HG03095 (cell line): ENCODE results near the gene CNPPD1.
A peak's percentile ranks its signal among the peaks of the same experiment; 100 is the strongest.

Source experiments
- ATAC-seq: cut with Tn5 transposase; IDR thresholded peaks from one replicate; pipeline ENCODE4 v1.9.1; 2021; ENCODE audit warnings: moderate library complexity; ENCODE audit not compliant: unreplicated experiment

The CNPPD1 gene

DNA sequence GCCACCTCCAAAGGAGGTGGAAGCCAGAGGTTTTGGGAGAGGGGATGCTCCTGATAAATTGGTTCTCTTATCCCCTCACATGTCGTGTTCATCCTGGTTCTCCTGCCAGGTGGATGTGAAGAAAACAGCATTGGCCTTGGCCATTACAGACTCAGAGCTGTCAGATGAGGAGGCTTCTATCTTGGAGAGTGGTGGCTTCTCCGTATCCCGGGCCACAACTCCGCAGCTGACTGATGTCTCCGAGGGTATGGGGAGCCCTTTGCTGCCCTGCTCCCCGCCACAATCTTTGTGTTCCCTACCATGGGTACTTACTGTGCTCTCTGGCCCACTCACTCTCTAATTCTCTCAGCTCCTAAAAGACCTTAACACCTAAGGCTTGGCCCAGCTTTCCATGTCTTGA lies 4.8 kb upstream of the CNPPD1 start:
- no peak for ATAC-seq

GRCh38 chr2:219180961-219181360 lies 4.2 kb upstream of the CNPPD1 start:
- ATAC-seq = no peak

DNA sequence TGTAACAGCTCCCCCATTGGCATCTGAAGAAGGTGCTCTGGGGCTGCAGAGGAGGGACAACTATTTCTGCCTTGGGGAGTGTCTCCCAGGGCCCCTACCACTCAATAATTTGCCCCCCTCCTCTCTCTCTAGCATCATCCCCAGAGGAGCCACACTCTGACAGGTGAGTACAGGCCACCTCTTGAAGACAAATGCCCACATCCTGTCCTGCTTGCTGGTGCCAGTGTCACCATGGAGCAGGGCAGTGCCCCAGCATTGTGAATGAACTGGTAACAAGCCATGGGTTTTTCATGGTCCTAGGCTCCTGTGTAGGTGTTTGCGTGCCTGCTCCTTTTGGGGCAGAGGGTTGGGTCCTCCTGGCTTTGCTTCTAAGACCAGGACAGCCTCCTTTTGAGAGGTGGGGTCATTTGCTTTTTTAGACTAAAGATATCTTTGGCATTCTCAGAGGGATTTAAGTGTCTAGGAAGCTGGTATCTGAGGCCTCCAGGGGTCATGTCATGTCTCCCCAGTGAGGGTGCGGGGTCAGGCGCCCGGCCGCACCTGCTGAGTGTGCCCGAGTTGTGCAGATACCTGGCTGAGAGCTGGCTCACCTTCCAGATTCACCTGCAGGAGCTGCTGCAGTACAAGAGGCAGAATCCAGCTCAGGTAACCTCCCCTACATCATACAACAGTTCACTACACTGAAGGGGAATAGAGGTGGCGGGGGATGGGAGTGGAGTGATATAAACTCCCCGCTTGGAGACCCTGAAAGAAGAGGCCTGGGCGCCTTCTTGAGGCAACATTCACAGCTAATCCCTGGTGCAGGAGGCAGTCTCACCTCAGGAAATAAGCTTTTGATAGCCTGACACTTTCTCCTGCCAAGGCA lies 3.1 kb upstream of the CNPPD1 start:
- ATAC-seq = no peak

DNA sequence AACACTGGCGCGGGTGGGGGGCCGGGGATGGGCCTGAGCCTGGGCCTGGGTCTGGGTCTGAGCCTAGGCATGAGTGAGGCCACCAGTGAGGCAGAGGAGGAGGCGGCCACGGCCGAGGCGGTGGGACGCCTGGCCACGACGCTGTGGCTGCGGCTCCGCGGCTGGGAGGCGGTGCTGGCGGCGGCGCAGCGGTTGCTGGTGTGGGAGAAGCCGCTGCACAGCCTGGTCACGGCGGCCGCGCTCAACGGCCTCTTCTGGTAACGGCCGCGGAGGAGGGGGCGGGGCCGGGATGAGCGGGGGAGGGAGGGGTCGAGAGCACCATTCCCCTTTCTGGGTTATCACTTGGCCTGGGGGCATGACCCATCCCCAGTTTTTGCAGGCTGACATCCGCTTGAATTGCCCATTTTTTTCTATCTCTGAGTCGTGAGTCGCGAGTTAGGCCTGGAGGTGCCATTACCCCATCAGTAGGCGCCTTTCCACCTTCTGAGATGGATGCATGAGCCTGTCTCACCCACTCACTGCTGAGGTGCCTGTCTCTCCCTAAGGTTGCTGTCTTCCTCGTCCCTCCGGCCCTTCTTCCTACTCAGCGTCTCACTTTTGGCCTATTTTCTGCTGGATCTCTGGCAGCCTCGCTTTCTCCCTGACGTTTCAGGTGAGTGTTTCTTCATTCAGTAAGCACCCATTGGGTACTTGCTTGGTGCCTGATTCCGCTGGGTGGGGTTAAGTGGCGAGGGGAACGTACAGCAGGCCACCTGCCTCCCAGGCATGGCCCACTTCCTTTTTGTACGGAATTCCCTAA lies 1.9 kb upstream of the CNPPD1 start:
- peak; percentile 17 for ATAC-seq

DNA sequence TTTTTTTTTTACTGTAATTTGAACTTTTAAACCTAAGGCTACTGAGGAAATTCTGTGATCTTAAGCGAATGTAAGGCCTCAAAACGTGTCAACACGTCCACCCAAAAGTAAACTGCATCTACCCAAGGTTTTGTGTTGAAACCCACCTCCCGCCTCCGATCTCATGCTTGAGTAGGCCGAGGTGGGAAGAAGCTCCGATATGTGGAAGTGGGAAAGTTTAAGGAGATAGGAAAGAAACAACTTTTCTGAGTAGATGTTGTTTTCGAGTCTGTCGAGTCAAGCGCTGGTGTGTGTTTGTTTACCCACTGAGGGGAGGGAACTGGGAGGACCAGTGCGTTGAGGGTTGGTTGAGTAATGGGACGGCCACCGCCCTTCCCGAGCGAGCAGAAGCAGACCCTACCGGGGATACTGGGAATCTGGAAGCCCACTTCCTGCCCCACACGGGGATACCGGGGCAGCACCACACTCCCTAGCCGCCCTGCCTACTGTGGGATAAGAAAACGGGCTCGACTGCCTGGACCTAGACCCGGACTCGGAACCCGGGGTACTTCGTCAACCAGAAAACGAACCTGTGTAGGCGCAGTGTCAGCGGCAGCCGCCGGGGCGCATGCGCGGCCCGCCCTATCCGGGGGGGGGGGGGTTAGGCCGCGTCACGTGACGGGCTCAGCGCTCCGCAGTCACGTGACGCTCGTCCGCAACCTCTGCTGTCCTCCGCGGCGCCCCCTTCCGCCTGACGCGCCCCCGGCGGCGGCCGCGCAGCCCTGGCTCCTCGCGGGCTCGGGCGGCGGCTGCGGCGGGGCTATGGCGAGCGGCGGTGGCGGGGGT lies 1.0 kb upstream of the CNPPD1 start, which contains the start of gene RETREG2:
TSS of gene RETREG2 (plus strand) at position 724 of the 825 bp plus-strand sequence. CDS start at position 802, 78 bp downstream.
- ATAC-seq = peak; percentile 37

- peak; percentile 19 for ATAC-seq
Measured at GRCh38 chr2:219175928-219176817, 552 bp downstream of the CNPPD1 start.

DNA sequence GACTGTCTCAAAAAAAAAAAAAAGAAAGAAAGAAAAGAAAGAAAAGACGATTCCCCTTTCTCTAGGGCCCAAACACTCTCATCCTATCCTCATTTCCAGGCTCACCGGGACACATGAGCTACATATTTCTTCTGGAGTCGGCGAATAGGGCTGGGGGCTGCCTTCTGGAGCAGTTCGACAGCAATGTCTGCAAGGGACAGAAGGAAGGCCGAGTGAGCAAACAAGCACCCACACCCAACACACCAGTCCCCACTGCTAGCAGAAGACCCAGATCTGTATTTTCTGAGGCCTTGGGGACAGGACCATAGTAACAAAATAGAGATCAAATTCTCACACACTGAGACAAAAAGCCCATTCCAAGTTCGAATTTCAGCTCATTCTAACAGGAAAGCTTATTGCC lies 1.2 kb downstream of the CNPPD1 start:
- no peak for ATAC-seq

GRCh38 chr2:219174801-219175200 lies 1.9 kb downstream of the CNPPD1 start:
- no peak for ATAC-seq

DNA sequence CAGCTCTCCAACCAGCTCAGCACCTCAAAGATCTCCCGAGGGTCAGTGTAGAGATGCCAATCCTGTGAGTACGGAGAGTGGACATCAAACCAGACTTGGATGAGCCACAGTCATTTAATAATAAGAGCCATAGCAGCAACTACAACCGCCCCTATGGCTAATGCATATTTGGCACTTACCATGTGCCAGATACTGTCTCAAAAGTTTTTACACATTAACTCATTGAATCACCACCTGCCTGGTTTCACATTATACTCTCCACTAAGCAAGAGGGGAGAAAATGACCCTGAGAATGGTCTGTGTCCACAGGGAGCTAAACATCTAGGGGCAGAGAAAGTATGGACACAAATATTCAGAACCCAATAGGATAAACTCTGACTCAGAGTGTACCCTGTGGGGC lies 2.6 kb downstream of the CNPPD1 start:
- no peak for ATAC-seq

DNA sequence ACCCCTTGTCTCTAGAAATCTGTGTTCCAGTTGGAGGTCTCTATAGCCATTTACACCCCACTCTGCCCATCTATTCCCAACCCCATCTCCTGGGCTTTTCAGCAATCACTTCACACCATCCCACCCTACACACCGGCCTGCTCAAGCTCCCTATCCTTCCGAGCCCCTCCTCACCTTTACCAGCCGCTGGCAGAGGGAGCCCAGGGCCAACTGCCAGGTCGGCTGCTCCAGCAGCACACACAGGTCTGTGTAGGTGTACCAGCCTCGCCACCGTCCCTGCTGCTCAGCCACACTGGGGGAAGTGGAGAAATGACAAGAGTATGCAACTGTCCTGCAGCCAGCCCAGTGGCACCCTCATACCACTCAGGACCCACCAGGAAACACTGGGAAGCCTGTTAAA lies 3.5 kb downstream of the CNPPD1 start:
- no peak for ATAC-seq

DNA sequence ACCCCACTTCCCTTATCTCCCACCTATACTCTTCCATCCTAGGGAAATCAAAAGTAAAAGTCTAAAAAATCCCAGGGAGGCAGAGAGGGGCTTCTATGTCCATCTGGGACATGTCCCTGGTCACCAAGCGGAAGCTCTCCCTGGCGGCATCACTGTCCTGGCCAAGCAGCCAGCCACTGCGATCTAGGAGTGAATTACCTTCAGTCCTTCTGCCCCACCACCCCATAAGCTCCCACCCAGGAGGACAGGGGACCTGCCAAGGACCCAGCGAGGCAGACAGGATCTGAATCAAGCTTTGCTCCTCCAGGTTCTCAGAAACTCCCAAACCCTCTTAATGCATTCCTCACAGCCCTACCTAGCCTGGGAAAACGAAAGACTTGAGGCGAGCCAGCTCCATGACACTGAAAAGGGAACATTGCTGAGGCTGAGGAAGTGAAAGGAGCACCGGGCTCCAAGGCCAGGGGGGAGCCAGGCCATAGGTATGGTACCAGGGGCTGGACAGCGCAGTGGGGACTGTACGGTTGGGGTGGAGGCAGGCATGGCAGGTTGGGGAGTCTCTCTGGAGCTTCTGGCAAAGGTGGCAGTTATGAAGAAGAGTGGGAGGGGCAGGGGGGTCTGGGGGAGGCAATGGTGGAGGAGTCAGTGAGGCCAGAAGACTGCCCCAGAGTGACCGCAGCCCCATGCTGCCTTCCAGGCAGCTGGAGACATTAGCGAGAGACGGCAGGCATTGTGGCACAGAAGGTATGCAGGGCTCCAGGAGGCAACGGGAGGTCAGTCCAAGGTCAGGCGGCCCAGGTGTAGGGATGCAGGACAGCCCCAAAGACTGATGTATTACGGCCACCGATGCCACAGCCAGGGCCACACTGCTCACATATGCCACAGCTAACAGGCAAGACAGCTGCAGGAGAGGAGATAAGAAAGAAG lies 4.2 kb downstream of the CNPPD1 start:
- no peak for ATAC-seq

DNA sequence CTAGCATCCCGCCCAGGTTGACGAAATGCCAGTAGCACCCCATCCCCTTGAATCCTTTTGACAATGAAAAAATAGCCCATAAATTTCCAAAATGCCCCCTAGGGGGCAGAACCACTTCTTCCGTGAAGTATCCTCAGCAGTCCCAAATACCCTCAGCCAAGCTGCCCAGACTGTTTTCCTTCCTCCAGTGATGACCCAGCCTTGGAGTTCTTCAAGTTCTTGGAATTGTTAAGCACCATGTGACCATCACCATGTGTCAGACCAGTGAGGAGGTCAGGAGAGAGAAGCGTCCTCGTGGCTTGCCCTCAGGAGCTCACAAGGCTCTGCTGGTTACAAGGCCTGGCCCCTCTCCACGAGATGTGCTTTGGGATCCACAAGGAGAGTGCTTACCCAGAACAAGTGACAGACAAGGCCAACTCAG lies 5.5 kb downstream of the CNPPD1 start:
- no peak for ATAC-seq

- no peak for ATAC-seq
Measured at GRCh38 chr2:219169930-219170654, 6.6 kb downstream of the CNPPD1 start, which contains the start of gene SLC23A3. TSS of gene SLC23A3 (minus strand) at chr2:219170029. CDS start at chr2:219169984, 45 bp downstream.

DNA sequence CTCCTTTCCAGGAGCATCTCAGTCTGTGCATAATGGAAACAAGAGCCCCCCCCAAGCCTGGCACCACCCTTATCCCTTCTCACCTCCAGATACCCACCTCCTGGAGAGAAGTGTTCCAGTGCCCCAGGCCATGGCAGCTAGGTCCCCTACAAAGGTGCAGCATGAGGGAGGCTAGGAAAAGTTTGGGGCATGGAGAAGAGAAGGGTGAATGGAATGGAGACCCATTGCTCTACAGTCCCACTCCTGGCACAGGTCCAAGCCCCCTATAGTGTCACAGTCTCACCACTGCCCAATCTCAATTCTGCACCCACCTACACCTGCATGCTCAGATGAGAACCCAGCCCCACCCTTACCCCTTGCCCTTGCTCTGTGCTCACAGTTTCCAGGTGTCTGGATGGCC lies 7.8 kb downstream of the CNPPD1 start:
- no peak for ATAC-seq

GRCh38 chr2:219168526-219168925 lies 8.2 kb downstream of the CNPPD1 start:
- no peak for ATAC-seq

GRCh38 chr2:219167997-219168396 lies 8.7 kb downstream of the CNPPD1 start:
- no peak for ATAC-seq

DNA sequence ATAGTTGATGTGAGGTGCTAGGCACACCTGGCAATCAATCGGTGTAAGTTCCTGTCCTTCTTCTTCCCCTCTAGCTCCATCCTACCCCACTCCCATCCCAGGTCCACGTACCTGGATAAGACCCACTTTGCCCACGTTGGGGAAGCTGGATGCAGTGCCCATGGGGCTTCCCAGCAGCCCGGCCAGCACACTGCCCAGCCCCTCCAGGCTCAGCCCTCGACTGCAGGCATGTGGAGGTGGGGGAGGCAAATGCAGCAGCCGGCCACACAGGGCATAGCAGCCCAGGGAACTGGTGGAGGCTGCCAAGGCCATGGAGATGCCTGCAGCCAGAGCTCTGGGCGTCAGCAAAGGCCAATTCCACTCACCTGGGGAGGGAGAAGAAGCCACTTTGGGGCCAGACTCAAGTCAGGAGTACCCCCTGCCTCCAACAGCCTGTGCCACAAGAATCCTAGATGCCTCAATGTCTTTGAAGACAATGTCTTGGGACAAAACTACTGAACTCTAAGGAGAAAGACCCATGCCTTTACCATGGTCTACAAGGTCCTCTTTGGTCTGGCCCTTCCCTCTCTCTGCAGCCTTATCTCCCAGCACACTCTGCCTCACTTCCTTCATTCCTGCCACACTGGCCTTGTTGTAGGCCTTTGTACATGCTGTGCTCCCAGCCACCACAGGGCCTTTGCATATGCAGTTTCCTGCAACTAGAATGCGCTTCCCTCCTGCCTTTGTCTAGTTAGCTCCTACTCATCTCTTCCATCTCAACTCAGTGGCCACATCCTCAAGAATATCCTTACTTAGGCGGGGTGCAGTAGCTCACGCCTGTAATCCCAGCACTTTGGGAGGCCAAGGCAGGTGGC lies 11.4 kb downstream of the CNPPD1 start:
- no peak for ATAC-seq
